HG03060 (cell line): Measurements from ENCODE around the gene NOXO1.

ENCODE experiments used
- ATAC-seq: cut with Tn5 transposase; IDR thresholded peaks from one replicate; pipeline ENCODE4 v1.9.1; 2021; ENCODE audit warnings: low read depth, moderate number of reproducible peaks; ENCODE audit not compliant: unreplicated experiment

The NOXO1 gene

DNA sequence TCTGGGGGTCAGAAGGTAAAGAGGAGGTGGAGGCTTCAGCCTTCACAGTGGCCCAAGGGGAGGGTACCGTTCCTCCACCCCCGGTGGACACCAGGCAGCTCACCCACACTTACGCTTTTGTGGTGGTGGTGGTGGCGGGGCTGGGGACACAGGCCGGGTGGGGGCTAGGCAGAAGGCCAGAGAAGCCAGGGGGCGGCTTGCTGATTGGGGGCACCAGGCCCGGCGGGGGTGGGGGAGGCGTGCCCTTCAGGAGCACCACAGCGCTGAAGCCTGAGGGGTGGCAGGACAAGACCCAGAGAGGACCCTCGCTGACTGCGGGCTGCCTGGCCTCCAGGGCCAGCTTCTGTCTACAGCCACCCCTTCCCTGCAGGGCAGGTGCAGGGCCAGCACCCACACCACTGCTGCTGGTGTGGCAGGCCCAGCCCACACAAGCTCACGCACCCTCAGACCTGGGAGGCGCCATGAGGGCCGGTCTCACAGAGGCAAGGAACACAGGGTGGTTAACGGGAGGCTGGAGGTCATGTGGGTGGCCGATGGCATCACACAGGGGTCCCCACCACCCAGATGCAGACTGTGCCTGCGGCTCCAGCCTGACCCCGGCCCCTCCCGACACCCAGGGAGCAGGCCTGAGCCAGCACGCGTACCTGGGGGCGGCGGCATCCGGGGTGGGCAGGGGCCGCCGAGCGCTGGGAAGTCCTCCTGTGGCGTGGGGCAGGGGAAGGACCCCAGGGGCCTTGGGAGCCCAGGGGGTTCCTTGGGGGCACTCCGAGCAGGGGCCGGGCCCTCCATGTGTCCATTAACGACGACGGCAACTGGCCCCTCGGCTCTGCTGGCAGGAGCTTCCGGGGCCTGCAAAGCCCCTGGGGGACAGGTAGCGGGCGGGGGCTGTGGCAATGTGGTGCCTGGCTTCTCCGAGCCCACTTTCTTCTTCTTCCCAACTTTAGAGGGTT, 17.9 kb upstream of the NOXO1 start:
- no peak for ATAC-seq

DNA sequence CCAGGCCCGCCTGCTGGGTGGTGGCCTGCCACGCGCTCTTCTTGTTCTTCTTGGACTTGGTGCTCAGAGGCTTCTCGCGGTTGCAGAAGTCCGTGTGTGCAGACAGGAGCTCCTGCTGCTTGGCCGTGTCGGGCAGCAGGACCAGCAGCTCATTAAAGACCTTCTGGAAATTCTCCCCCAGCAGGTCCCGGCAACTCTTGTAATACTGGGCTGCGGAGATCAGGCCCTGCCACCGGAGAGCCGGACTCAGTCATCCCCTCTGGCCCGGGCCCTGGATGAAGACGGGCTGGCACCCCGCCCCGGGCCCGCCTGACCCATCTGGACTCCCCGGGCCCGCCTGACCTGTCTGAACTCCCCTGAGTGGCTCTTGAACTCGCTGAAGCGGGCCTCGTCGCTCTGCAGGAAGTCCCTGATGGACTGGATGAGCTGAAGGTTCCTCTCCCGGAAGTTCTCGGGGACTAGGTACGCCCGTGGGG, 17.1 kb upstream of the NOXO1 start:
- no peak for ATAC-seq

- ATAC-seq: no peak
Measured at GRCh38 chr16:1997494-1998359, 16.5 kb upstream of the NOXO1 start.

- no peak for ATAC-seq
Measured at GRCh38 chr16:1993731-1994131, 12.5 kb upstream of the NOXO1 start.

DNA sequence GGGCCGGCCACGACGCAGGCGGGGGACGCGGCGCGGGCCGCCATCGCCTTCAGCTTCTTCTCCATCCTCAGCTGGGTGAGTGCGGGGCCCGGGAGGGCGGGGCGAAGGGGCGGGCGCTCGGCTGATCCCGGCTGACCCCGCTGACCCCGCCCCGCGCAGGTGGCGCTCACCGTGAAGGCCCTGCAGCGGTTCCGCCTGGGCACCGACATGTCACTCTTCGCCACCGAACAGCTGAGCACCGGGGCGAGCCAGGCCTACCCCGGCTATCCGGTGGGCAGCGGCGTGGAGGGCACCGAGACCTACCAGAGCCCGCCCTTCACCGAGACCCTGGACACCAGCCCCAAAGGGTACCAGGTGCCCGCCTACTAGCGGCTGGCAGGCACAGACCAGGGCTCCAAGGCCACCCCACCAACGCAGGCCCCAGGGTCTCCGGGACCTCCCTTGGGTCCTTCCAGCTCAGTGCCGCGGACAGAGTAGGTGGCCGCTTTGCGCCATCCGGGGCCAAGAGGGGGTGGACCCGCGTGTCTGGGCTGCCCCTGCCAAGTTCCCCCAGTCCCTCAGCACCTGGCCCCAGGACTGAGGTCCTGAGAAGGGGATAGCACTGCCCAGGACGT, 11.5 kb upstream of the NOXO1 start:
- no peak for ATAC-seq

- no peak for ATAC-seq
Measured at GRCh38 chr16:1991948-1992703, 10.9 kb upstream of the NOXO1 start.

GRCh38 chr16:1991588-1991947, 10.3 kb upstream of the NOXO1 start:
- no peak for ATAC-seq

DNA sequence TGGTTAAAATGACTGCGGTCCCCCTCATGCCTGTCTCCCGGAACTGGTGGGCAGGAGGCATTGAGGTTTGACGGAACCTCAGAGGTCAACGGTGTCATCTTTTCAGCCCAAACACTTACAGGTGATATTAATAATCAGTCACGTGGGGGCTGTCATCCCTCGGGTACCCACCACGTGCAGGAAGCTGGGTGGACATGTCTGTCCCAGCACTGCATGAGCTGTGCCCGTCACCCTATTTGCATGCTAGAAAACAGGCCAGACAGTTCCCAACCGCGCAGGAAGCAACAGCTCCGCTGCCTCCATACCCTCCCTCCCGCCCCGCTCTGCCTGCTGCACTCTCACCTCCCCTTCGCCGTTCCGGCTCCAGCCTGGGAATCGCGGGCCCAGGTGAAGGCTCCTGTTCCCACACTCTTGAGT, 9.9 kb upstream of the NOXO1 start:
- ATAC-seq: peak; percentile 44

DNA sequence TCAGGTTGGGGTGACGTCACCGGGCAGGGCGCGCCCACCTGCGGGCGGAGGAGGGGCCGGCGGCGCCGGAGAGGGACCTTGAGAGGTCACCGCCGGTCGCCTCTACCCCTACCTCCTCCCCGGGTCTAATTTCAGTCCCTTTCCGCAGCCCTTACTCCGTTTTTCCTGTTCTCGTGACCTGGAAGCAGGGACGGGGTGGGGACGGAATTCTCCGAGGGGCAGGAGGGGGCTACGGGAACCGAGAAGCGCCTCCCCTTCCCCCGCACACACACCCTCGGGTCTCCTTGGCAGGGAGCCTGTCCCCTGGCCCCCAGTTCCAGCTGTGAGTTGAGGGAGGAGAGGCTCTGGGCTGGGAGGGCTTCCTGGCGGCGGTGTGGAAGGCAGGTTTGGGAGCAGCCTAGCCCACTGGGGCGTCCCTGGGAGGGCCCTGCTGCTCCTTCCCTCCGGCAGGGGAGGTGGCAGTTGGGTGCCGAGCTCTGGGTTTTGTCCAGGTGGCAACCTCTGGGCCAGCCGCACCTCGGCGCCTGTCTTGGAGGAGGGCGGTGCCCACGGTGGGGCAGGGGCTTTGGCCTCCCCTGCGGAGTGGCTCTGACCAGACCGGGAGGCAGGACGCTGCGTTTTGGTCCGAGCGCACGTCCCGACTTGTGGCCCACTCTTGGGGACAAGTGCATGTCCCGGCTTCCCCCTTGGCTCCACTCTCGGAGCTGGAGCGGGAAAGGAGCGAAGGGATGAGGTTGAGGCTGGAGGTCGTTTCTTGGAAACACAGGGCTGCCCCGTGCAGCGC, 9.3 kb upstream of the NOXO1 start:
- ATAC-seq: no peak

- no peak for ATAC-seq
Measured at GRCh38 chr16:1990101-1990350, 8.8 kb upstream of the NOXO1 start.

GRCh38 chr16:1989209-1990100, 8.2 kb upstream of the NOXO1 start, which contains the start of gene SYNGR3:
Gene SYNGR3 (plus strand): TSS chr16:1989970. CDS start chr16:1990103, 133 bp downstream.
- no peak for ATAC-seq

DNA sequence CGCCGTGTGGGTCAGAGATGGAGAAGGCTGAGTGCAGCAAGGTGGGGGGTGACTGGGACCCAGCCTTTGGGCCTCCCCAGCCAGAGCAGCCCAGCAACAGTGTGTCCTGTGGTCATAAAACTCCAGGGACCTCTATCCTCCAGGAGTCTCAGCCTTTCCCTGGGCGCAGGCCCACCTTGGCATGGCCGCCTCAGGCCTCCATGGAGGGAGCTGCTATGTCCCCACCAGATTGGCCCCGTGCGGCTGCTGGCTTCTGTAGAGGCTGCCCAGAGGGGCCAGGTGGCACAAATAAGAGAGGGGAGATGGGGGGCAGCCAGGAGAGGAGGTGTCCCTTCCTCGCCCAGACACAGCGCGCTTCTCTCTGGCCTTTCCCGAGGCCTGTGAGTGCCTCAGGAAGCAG, 5.9 kb upstream of the NOXO1 start:
- ATAC-seq: no peak

DNA sequence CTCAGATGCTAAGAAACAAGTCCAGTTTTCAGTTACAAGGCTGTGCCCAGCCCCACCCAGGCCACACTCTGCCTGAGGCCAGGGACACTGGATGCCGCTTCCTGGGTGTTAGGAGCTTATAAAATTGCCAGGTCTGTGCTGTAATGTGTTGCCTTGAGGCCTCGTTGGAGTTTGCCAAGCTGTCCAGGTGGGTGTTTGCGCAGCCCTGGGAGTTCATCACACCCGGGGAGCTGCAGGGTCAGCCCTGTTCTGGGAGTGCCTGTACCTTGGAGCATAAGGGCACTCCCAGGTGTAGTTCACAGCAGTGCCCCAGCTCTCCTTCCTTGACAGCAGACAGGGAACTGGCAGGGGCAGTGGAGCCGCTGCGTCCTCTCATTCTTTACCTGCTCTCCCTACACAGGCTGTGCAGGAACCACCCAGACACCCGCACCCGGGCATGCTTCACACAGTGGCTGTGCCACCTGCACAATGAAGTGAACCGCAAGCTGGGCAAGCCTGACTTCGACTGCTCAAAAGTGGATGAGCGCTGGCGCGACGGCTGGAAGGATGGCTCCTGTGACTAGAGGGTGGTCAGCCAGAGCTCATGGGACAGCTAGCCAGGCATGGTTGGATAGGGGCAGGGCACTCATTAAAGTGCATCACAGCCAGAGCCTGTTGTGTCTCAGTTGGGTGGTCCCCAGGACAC, 4.3 kb upstream of the NOXO1 start:
- no peak for ATAC-seq

- ATAC-seq: no peak
Measured at GRCh38 chr16:1984347-1985225, 3.3 kb upstream of the NOXO1 start.

GRCh38 chr16:1983544-1984346, 2.5 kb upstream of the NOXO1 start, which contains the start of gene GFER:
Gene GFER (plus strand): TSS chr16:1984193. CDS start chr16:1984219, 26 bp downstream.
- ATAC-seq: no peak

DNA sequence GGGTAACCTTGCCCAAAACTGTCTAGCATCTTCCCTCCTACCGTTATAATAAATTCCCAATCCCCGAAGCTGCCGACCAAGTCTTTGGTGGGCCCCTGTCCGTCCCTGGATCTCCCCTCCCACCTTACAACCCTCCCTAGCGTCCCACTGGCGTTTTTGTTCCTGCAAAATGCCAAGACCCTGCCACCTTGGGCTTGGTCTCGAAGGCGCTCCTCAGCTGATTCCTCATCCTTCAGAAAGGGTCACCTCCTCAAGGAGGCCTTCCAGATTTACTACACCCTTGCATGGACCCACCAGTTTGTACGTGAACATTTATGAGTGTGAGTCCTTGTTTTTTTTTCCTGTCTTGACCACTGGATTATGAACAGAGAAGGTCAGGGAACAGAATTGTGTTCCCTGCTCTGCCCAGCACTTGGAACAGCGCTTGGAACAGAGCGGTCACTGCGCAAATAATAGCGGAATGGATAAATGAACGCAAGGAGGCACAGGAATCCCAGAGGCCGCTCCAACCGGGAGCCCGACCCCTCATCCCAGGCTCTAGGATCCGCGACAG, 1.8 kb upstream of the NOXO1 start:
- no peak for ATAC-seq
